NT2/D1 (cell line): ENCODE results near the gene CRACR2A.

ENCODE experiments used
- SUZ12 ChIP-seq: IDR thresholded peaks from 2 replicates; pipeline ENCODE4 v1.6.1; 2011; ENCODE audit not compliant: insufficient read length, insufficient read depth; ENCODE audit errors: extremely low read depth
- YY1 ChIP-seq: IDR thresholded peaks from 2 replicates; pipeline ENCODE4 v1.6.1; 2011; ENCODE audit not compliant: insufficient read length, insufficient read depth
- ZNF274 ChIP-seq: IDR thresholded peaks from 2 replicates; pipeline ENCODE4 v1.6.1; 2011; ENCODE audit warnings: mild to moderate bottlenecking, low read depth, low read length

- TF ChIP-seq YY1 (no peak), ZNF274 (no peak), SUZ12 (no peak)
These were observed 145.7 kb downstream of the CRACR2A start for GRCh38 chr12:3607039-3607720.
